Tibial nerve (tissue), 4 donors: ENCODE data around the gene DOCK1. TPM values are rescaled to one million over a fixed set of nuclear protein-coding genes. Genes with fewer than 3 reads are reported as not detected.

ENCODE experiments used
- DNase-seq, 2 donors: peaks; one replicate each; pipeline ENCODE4 v3.0.0-alpha.2; 2019; ENCODE audit warnings: low spot score in 2 of 2
- H3K27ac ChIP-seq, 4 donors: fragments of 200-600 bp; sonication (generic) in 3 of 4; one replicate each; pipeline ENCODE4 v1.5.1; 2017 to 2019; ENCODE audit warnings: mild to moderate bottlenecking in 1 of 4
- H3K27me3 ChIP-seq, 2 donors: fragments of 200-600 bp; sonication (generic) in 1 of 2; one replicate each; pipeline versions ENCODE4 v1.5.1 to v1.6.0; 2017 to 2019
- H3K36me3 ChIP-seq, 3 donors: fragments of 200-600 bp; sonication (generic); one replicate each; pipeline ENCODE4 v1.5.1; 2018 to 2019
- H3K4me1 ChIP-seq, 4 donors: fragments of 200-600 bp; sonication (generic) in 3 of 4; one replicate each; pipeline ENCODE4 v1.5.1; 2017 to 2019
- H3K4me3 ChIP-seq, 4 donors: fragments of 200-600 bp; sonication (generic) in 3 of 4; one replicate each; pipeline ENCODE4 v1.5.1; 2017 to 2019; ENCODE audit warnings: mild to moderate bottlenecking in 1 of 4, moderate library complexity in 1 of 4
- H3K9me3 ChIP-seq, 4 donors: fragments of 200-600 bp; sonication (generic) in 3 of 4; one replicate each; pipeline ENCODE4 v1.5.1; 2017 to 2019
- EP300 ChIP-seq, 2 donors: sonication (generic); formaldehyde crosslinking; IDR thresholded peaks; one replicate each; pipeline ENCODE4 v1.6.1; 2017; ENCODE audit warnings: antibody characterized with exemption in 2 of 2, mild to moderate bottlenecking in 1 of 2
- POLR2A ChIP-seq, 2 donors: fragments of 450-650 bp; IDR thresholded peaks; one replicate each; pipeline ENCODE4 v1.6.1; 2017; ENCODE audit warnings: antibody characterized with exemption in 2 of 2, mild to moderate bottlenecking in 2 of 2, moderate library complexity in 2 of 2
- WGBS, 2 donors: methylation state at CpG; one replicate each; pipeline ENCODE4 v1.1.5; 2018; 5-methylcytosine and 5-hydroxymethylcytosine counted together
- total RNA-seq, 4 donors: library from RNA; depleted of rRNA; stranded (reverse); fragments of >200 nt; gene quantifications; one replicate each; pipeline ENCODE4 v1.1.0, GENCODE V29; 2016
- TF ChIP-seq, protein P1 (sequence below), 5 experiments: fragments of 200-600 bp in 3 of 5; fragments of 450-650 bp in 2 of 5; sonication (generic) in 3 of 5; IDR thresholded peaks; one replicate each; pipeline ENCODE4 v1.5.1; 2016 to 2019; ENCODE audit warnings: antibody characterized with exemption in 5 of 5, mild to moderate bottlenecking in 3 of 5, moderate library complexity in 2 of 5

Gene DOCK1
- total RNA-seq, 4 donors from 2014 or later: 57.3 to 76.7 (median 63.7) TPM

DNA sequence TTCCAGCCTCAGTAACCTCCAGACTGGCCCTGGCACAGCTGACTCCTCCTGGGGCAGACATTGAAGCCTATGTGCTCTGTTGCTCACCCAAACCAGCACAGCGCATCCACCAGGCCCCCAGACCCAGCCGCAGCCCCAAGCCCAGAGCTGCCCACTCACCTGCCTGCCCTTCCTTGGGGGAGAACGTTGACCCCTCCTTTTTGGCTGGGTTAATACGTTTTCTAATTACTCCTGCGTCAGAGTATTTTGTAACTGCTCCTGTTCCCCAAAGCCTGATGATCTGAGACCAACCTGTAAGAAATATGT lies 536.9 kb downstream of the DOCK1 start:
- no peaks in the 10 kb centered on the region for H3K27me3 ChIP-seq
- no peaks in the 10 kb centered on the region for H3K9me3 ChIP-seq
- H3K4me3 ChIP-seq: no peak overlapping the region
- H3K36me3 ChIP-seq: peaks cover 0 to 100% (median 2%) of the 10 kb centered on the region in 3 donors
- 76 to 87% methylated on average over 5 of the region's 5 CpGs for WGBS, 2 donors
- DNase-seq: no peak
- H3K4me1 ChIP-seq: no peaks in the 10 kb centered on the region
- H3K27ac ChIP-seq: no peak overlapping the region
- TF ChIP-seq EP300 (IDR thresholded peaks at IDR 0.05): no peak
- no peak for TF ChIP-seq POLR2A (IDR thresholded peaks at IDR 0.05)
- TF ChIP-seq, protein P1, sequence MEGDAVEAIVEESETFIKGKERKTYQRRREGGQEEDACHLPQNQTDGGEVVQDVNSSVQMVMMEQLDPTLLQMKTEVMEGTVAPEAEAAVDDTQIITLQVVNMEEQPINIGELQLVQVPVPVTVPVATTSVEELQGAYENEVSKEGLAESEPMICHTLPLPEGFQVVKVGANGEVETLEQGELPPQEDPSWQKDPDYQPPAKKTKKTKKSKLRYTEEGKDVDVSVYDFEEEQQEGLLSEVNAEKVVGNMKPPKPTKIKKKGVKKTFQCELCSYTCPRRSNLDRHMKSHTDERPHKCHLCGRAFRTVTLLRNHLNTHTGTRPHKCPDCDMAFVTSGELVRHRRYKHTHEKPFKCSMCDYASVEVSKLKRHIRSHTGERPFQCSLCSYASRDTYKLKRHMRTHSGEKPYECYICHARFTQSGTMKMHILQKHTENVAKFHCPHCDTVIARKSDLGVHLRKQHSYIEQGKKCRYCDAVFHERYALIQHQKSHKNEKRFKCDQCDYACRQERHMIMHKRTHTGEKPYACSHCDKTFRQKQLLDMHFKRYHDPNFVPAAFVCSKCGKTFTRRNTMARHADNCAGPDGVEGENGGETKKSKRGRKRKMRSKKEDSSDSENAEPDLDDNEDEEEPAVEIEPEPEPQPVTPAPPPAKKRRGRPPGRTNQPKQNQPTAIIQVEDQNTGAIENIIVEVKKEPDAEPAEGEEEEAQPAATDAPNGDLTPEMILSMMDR (IDR thresholded peaks at IDR 0.05): no peak

DNA sequence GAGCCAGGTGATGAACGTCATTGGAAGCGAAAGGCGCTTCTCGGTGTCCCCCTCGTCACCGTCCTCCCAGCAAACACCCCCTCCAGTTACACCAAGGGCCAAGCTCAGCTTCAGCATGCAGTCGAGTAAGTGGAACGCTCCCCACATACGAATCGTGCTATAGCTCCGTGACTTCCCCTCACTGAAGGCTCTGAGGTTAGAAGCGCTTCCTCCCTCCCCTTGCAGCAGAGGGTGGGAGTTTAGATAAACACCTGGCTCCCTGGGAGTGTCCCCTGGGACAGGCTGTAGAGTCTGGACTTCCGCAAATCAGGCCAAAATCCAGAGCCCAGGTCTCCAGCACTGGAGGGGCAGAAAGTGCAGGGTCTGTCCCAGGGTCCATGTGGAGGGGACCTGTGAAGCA lies 538.9 kb downstream of the DOCK1 start:
- WGBS, 2 donors: 88 to 92% methylated on average over 13 of the region's 13 CpGs
- no peaks in the 10 kb centered on the region for H3K27me3 ChIP-seq
- H3K27ac ChIP-seq: no peak overlapping the region
- no peaks in the 10 kb centered on the region for H3K9me3 ChIP-seq
- peaks cover 0 to 100% (median 2%) of the 10 kb centered on the region in 3 donors for H3K36me3 ChIP-seq
- no peak for DNase-seq
- H3K4me1 ChIP-seq: no peaks in the 10 kb centered on the region
- H3K4me3 ChIP-seq: no peak overlapping the region
- TF ChIP-seq POLR2A (IDR thresholded peaks at IDR 0.05) (no peak), EP300 (IDR thresholded peaks at IDR 0.05) (no peak)
- TF ChIP-seq, protein P1 (IDR thresholded peaks at IDR 0.05): no peak

DNA sequence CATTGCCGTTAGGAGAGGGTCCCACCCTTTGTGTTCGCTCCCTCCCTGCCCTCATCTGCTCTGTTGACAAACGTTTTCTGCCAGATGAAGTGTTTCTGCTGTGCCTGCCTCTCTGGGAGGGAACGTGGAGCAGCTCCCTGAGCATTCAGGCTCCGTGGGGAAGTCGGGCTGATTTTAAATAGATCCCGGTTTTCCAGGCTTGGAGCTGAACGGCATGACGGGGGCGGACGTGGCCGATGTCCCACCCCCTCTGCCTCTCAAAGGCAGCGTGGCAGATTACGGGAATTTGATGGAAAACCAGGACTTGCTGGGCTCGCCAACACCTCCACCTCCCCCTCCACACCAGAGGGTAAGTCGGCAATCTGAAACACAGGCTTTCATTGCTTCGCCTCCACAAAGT lies 542.0 kb downstream of the DOCK1 start:
- no peaks in the 10 kb centered on the region for H3K27me3 ChIP-seq
- no peak for DNase-seq
- 90 to 93% methylated on average over 17 of the region's 17 CpGs for whole genome bisulfite sequencing, 2 donors
- peaks cover 0 to 98% (median 2%) of the 10 kb centered on the region in 3 donors for H3K36me3 ChIP-seq
- no peaks in the 10 kb centered on the region for H3K9me3 ChIP-seq
- no peak overlapping the region for H3K4me3 ChIP-seq
- no peak overlapping the region for H3K27ac ChIP-seq
- H3K4me1 ChIP-seq: no peaks in the 10 kb centered on the region
- TF ChIP-seq EP300 (IDR thresholded peaks at IDR 0.05) (no peak), POLR2A (IDR thresholded peaks at IDR 0.05) (no peak)
- TF ChIP-seq, protein P1 (IDR thresholded peaks at IDR 0.05): no peak

DNA sequence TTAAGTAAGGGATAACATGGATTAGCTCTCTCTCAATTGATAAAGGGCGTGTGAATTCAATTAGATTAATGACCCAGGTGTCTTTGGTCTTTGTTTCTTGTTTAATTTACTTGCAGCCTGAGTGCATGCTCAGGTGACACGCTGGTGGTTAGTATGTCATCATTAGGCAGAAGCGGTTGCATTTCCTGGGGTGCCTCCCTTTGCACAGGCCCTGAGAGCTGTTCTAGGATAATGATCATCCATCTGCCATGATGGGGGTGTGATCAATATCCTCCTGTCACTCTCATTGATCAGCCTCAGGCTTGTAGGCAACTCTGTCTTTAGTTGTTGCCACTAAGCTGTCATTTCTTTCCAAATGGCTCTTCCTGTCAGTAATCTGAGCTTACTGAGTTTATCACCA lies 544.3 kb downstream of the DOCK1 start:
- H3K36me3 ChIP-seq: peaks cover 0 to 98% (median 0%) of the 10 kb centered on the region in 3 donors
- TF ChIP-seq EP300 (IDR thresholded peaks at IDR 0.05) (no peak), POLR2A (IDR thresholded peaks at IDR 0.05) (no peak)
- TF ChIP-seq, protein P1 (IDR thresholded peaks at IDR 0.05): no peak
- no peaks in the 10 kb centered on the region for H3K27me3 ChIP-seq
- no peak overlapping the region for H3K4me3 ChIP-seq
- H3K9me3 ChIP-seq: no peaks in the 10 kb centered on the region
- H3K4me1 ChIP-seq: no peaks in the 10 kb centered on the region
- DNase-seq: no peak
- 67 to 78% methylated on average over 3 of the region's 3 CpGs for WGBS, 2 donors
- H3K27ac ChIP-seq: no peak overlapping the region

DNA sequence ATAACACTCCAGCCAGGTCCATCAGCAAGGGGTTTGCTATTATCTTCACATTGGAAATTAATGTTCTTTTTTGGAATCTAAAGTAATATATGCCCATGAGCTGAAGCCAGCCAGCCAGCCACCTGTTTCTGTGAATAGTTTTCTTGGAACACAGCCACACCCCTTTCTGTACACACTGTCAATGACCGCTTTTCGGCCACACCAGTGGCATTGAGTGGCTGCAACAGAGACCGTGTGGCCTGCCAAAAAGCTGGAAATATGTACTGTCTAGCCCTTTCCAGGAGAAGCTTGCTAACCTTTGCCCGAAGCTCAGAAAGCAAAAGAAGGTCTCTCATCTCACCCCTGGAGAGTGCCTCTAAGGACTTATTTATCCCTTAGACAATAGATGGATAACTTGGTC lies 545.4 kb downstream of the DOCK1 start:
- H3K27ac ChIP-seq: no peak overlapping the region
- H3K4me3 ChIP-seq: no peak overlapping the region
- WGBS, 2 donors: 73 to 85% methylated on average over 4 of the region's 4 CpGs
- DNase-seq: no peak
- no peaks in the 10 kb centered on the region for H3K9me3 ChIP-seq
- H3K4me1 ChIP-seq: no peaks in the 10 kb centered on the region
- no peaks in the 10 kb centered on the region for H3K27me3 ChIP-seq
- TF ChIP-seq EP300 (IDR thresholded peaks at IDR 0.05) (no peak), POLR2A (IDR thresholded peaks at IDR 0.05) (no peak)
- TF ChIP-seq, protein P1 (IDR thresholded peaks at IDR 0.05): no peak
- peaks cover 0 to 98% (median 0%) of the 10 kb centered on the region in 3 donors for H3K36me3 ChIP-seq
